ENCODE measurements around the gene TMEM151A. TPM values are rescaled to one million over a fixed set of nuclear protein-coding genes. Genes with fewer than 3 reads are reported as not detected.
A peak's percentile ranks its signal among the peaks of the same experiment; 100 is the strongest.

The TMEM151A gene
- total RNA-seq, 4 donors from 2014 or later, result not detected

- peaks cover 6 to 20% of the 10 kb centered on the region in 2 donors for H3K4me1 ChIP-seq
- no peaks in the 10 kb centered on the region for H3K27me3 ChIP-seq
- H3K4me3 ChIP-seq, result no peak overlapping the region
- peak; percentile 33 to 54 for ATAC-seq
- TF ChIP-seq CTCF (IDR thresholded peaks at IDR 0.05 in 4 of 5, conservative IDR thresholded peaks at IDR 0.05 in 1 of 5), result no peak
- no peak for TF ChIP-seq POLR2A (IDR thresholded peaks at IDR 0.05)
- peak in 1 of 2 donors; percentile 65 for DNase-seq
- intact Hi-C loops (cut with DNase I; ENCODE audit: low total_unique reads), result no loop called here
- in situ Hi-C loops (cut with MboI; ENCODE audit: low sequenced_read_pairs in 4 of 4), result no loop called here
- no peaks in the 10 kb centered on the region for H3K36me3 ChIP-seq
- H3K27ac ChIP-seq, result peak overlapping the region in 1 of 4 donors; percentile 18
- H3K9me3 ChIP-seq, result no peaks in the 10 kb centered on the region
Observed at GRCh38 chr11:66322732-66323427, 31.2 kb downstream of the TMEM151A start.

- Histone ChIP-seq H3K27me3 (no peaks in the 10 kb centered on the region), H3K9me3 (no peaks in the 10 kb centered on the region), H3K4me1 (peaks cover 9 to 25% of the 10 kb centered on the region in 2 donors), H3K36me3 (no peaks in the 10 kb centered on the region), H3K4me3 (no peak overlapping the region), H3K27ac (no peak overlapping the region)
- ATAC-seq, result no peak
- intact Hi-C loops (cut with DNase I; ENCODE audit: low total_unique reads), result no loop called here
- no peak for DNase-seq
- TF ChIP-seq CTCF (IDR thresholded peaks at IDR 0.05 in 4 of 5, conservative IDR thresholded peaks at IDR 0.05 in 1 of 5) (no peak), POLR2A (IDR thresholded peaks at IDR 0.05) (no peak)
- in situ Hi-C loops (cut with MboI; ENCODE audit: low sequenced_read_pairs in 4 of 4), result no loop called here
Observed at GRCh38 chr11:66323684-66324083, 32.0 kb downstream of the TMEM151A start.

- H3K9me3 ChIP-seq, result no peaks in the 10 kb centered on the region
- ATAC-seq (no peak), DNase-seq (no peak)
- H3K27ac ChIP-seq, result no peak overlapping the region
- no peak for TF ChIP-seq POLR2A (IDR thresholded peaks at IDR 0.05)
- TF ChIP-seq CTCF (IDR thresholded peaks at IDR 0.05 in 4 of 5, conservative IDR thresholded peaks at IDR 0.05 in 1 of 5), result no peak
- intact Hi-C loops (cut with DNase I; ENCODE audit: low total_unique reads) (no loop called here), in situ Hi-C loops (cut with MboI; ENCODE audit: low sequenced_read_pairs in 4 of 4) (loop anchor here in 1 of 4 donors (5.0 kb wide), 1 partner anchor 63 kb away; no protein-coding TSS in a partner anchor)
- no peaks in the 10 kb centered on the region for H3K36me3 ChIP-seq
- peaks cover 12 to 24% of the 10 kb centered on the region in 2 donors for H3K4me1 ChIP-seq
- H3K4me3 ChIP-seq, result no peak overlapping the region
- no peaks in the 10 kb centered on the region for H3K27me3 ChIP-seq
Observed at GRCh38 chr11:66324664-66325063, 33.0 kb downstream of the TMEM151A start.

- intact Hi-C loops (cut with DNase I; ENCODE audit: low total_unique reads) (no loop called here), in situ Hi-C loops (cut with MboI; ENCODE audit: low sequenced_read_pairs in 4 of 4) (loop anchor here in 1 of 4 donors (5.0 kb wide), 1 partner anchor 62 kb away; no protein-coding TSS in a partner anchor)
- H3K36me3 ChIP-seq, result no peaks in the 10 kb centered on the region
- no peaks in the 10 kb centered on the region for H3K27me3 ChIP-seq
- TF ChIP-seq POLR2A (IDR thresholded peaks at IDR 0.05), result no peak
- H3K27ac ChIP-seq, result peak overlapping the region in 2 of 4 donors; percentile 41 to 68
- H3K9me3 ChIP-seq, result no peaks in the 10 kb centered on the region
- ATAC-seq (no peak), DNase-seq (no peak)
- peaks cover 12 to 24% of the 10 kb centered on the region in 2 donors for H3K4me1 ChIP-seq
- no peak overlapping the region for H3K4me3 ChIP-seq
Observed at GRCh38 chr11:66325263-66325671, 33.6 kb downstream of the TMEM151A start.

- H3K4me3 ChIP-seq, result no peak overlapping the region
- peaks cover 12 to 24% of the 10 kb centered on the region in 2 donors for H3K4me1 ChIP-seq
- no peaks in the 10 kb centered on the region for H3K36me3 ChIP-seq
- DNase-seq (peak in 1 of 2 donors; percentile 53), ATAC-seq (peak; percentile 9 to 25)
- no peaks in the 10 kb centered on the region for H3K27me3 ChIP-seq
- intact Hi-C loops (cut with DNase I; ENCODE audit: low total_unique reads) (no loop called here), in situ Hi-C loops (cut with MboI; ENCODE audit: low sequenced_read_pairs in 4 of 4) (loop anchor here in 1 of 4 donors (5.0 kb wide), 1 partner anchor 61 kb away; no protein-coding TSS in a partner anchor)
- peak overlapping the region; percentile 59 to 68 (median 64) for H3K27ac ChIP-seq
- no peaks in the 10 kb centered on the region for H3K9me3 ChIP-seq
- TF ChIP-seq POLR2A (IDR thresholded peaks at IDR 0.05) (no peak), CTCF (IDR thresholded peaks at IDR 0.05 in 4 of 5, conservative IDR thresholded peaks at IDR 0.05 in 1 of 5) (no peak)
Observed at GRCh38 chr11:66326261-66327111, 34.8 kb downstream of the TMEM151A start.

Data from gastrocnemius medialis (tissue), 4 donors.